ENCODE measurements around the gene HAO1. TPM values are rescaled to one million over a fixed set of nuclear protein-coding genes. Genes with fewer than 3 reads are reported as not detected.

HAO1 gene
- total RNA-seq, 2 experiments from 2014 or later, result not detected

- intact Hi-C loops (cut with micrococcal nuclease; ENCODE audit: unreplicated experiment), result loop anchor here (10.0 kb wide), 1 partner anchor 239 kb away; no protein-coding TSS in a partner anchor
- Histone ChIP-seq H3K4me1 (ENCODE audit: insufficient read depth, low read length, poor library complexity, severe bottlenecking) (peaks cover 16% of the 10 kb centered on the region), H3K36me3 (ENCODE audit: insufficient read depth, low read length) (no peaks in the 10 kb centered on the region), H3K9me2 (ENCODE audit: insufficient read depth, low read length) (no peaks in the 10 kb centered on the region), H3K79me2 (ENCODE audit: insufficient read depth, low read depth, low read length) (no peaks in the 10 kb centered on the region), H3K9me3 (ENCODE audit: low read length) (no peaks in the 10 kb centered on the region), H3K4me3 (ENCODE audit: low read depth, low read length, poor library complexity, severe bottlenecking) (no peak overlapping the region), H3K27ac (ENCODE audit: low read depth, low read length, poor library complexity, severe bottlenecking) (no peak overlapping the region), H3K4me2 (ENCODE audit: low read length) (no peak overlapping the region), H2AFZ (ENCODE audit: low read length) (no peak overlapping the region), H4K20me1 (ENCODE audit: insufficient read depth, low read length) (no peaks in the 10 kb centered on the region)
- no TSS peak for BruUV-seq (replicated peaks)
- DNase-seq (ENCODE audit: low spot score), result no peak
- ChIA-PET POLR2A (interaction anchor here (0.6 kb wide), 1 partner anchor 15 kb away, joined by 3 read pairs; no protein-coding TSS in a partner anchor), CTCF (ENCODE audit: unreplicated experiment) (no interaction called here)
- TF ChIP-seq EZH2phosphoT487 (IDR thresholded peaks at IDR 0.05; ENCODE audit: borderline replicate concordance, low read depth, low read length) (no peak), CTCF (conservative IDR thresholded peaks at IDR 0.05; ENCODE audit: low read length) (no peak)
Measured at GRCh38 chr20:7853493-7853892, 86.8 kb downstream of the HAO1 start.

GRCh38 chr20:7850775-7851490, 89.3 kb downstream of the HAO1 start:
- H3K79me2 ChIP-seq (ENCODE audit: insufficient read depth, low read depth, low read length), result no peaks in the 10 kb centered on the region
- intact Hi-C loops (cut with micrococcal nuclease; ENCODE audit: unreplicated experiment), result loop anchor here (10.0 kb wide), 1 partner anchor 236 kb away; no protein-coding TSS in a partner anchor
- no TSS peak for BruUV-seq (replicated peaks)

GRCh38 chr20:7849675-7850074, 90.6 kb downstream of the HAO1 start:
- Histone ChIP-seq H3K36me3 (ENCODE audit: insufficient read depth, low read length) (no peaks in the 10 kb centered on the region), H4K20me1 (ENCODE audit: insufficient read depth, low read length) (no peaks in the 10 kb centered on the region), H3K4me2 (ENCODE audit: low read length) (no peak overlapping the region), H3K27ac (ENCODE audit: low read depth, low read length, poor library complexity, severe bottlenecking) (no peak overlapping the region), H2AFZ (ENCODE audit: low read length) (peak overlapping the region; percentile 72; the same call in 1 of the 2 replicates), H3K9me3 (ENCODE audit: low read length) (no peaks in the 10 kb centered on the region), H3K4me1 (ENCODE audit: insufficient read depth, low read length, poor library complexity, severe bottlenecking) (no peaks in the 10 kb centered on the region), H3K79me2 (ENCODE audit: insufficient read depth, low read depth, low read length) (no peaks in the 10 kb centered on the region), H3K9me2 (ENCODE audit: insufficient read depth, low read length) (no peaks in the 10 kb centered on the region), H3K4me3 (ENCODE audit: low read depth, low read length, poor library complexity, severe bottlenecking) (no peak overlapping the region)
- intact Hi-C loops (cut with micrococcal nuclease; ENCODE audit: unreplicated experiment), result loop anchor here (10.0 kb wide), 1 partner anchor 235 kb away; no protein-coding TSS in a partner anchor
- POLR2A ChIA-PET, result interaction anchor here (0.6 kb wide), 2 partner anchors 10 to 112 kb away, joined by 4 read pairs; no protein-coding TSS in a partner anchor
- CTCF ChIA-PET (ENCODE audit: unreplicated experiment), result no interaction called here
- BruUV-seq (replicated peaks), result no TSS peak
- DNase-seq (ENCODE audit: low spot score), result no peak
- no peak for TF ChIP-seq CTCF (conservative IDR thresholded peaks at IDR 0.05; ENCODE audit: low read length)

More at GRCh38 chr20:7850775-7851490, 89.3 kb downstream of the HAO1 start:
- Histone ChIP-seq H3K36me3 (ENCODE audit: insufficient read depth, low read length) (no peaks in the 10 kb centered on the region), H4K20me1 (ENCODE audit: insufficient read depth, low read length) (no peaks in the 10 kb centered on the region), H3K9me3 (ENCODE audit: low read length) (no peaks in the 10 kb centered on the region), H3K4me3 (ENCODE audit: low read depth, low read length, poor library complexity, severe bottlenecking) (no peak overlapping the region), H3K9me2 (ENCODE audit: insufficient read depth, low read length) (no peaks in the 10 kb centered on the region), H3K4me1 (ENCODE audit: insufficient read depth, low read length, poor library complexity, severe bottlenecking) (no peaks in the 10 kb centered on the region), H3K27ac (ENCODE audit: low read depth, low read length, poor library complexity, severe bottlenecking) (no peak overlapping the region), H3K4me2 (ENCODE audit: low read length) (no peak overlapping the region), H2AFZ (ENCODE audit: low read length) (no peak overlapping the region)
- DNase-seq (ENCODE audit: low spot score), result no peak
- TF ChIP-seq EZH2phosphoT487 (IDR thresholded peaks at IDR 0.05; ENCODE audit: borderline replicate concordance, low read depth, low read length), result no peak
- ChIA-PET CTCF (ENCODE audit: unreplicated experiment) (no interaction called here), POLR2A (interaction anchor here (1.0 to 1.1 kb wide), 2 partner anchors 9 to 171 kb away, joined by 3 read pairs; no protein-coding TSS in a partner anchor)

Measured in OCI-LY7 (cell line).